GM21526 (cell line): ENCODE results near the gene NRARP.
"Not testable (repeated sequence)": the region's sequence is repeated elsewhere in the genome, so short reads cannot be mapped to it uniquely, and the experiment has no call there.

Experiments used
- ATAC-seq: cut with Tn5 transposase; IDR thresholded peaks from one replicate; pipeline ENCODE4 v1.9.1; 2021; ENCODE audit warnings: moderate library complexity; ENCODE audit not compliant: unreplicated experiment, low FRiP score

Gene NRARP

DNA sequence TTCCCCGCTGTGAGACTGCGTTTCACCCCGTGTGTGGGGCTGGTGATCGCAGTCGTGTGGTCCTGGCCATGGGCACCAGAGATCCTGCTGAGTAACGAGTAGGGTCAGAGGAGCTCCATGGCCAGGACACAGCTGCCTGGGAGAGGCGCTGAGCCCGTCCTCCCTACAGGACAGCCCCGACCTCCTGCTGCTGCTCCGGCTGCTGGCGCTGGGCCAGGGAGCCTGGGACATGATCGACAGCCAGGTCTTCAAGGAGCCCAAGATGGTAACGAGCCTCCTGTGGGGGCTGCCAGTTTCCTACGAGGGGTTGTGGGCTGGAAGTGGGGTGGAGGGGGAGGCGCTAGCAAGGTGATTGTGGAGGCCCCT, 35.9 kb downstream of the NRARP start:
- ATAC-seq: no peak

DNA sequence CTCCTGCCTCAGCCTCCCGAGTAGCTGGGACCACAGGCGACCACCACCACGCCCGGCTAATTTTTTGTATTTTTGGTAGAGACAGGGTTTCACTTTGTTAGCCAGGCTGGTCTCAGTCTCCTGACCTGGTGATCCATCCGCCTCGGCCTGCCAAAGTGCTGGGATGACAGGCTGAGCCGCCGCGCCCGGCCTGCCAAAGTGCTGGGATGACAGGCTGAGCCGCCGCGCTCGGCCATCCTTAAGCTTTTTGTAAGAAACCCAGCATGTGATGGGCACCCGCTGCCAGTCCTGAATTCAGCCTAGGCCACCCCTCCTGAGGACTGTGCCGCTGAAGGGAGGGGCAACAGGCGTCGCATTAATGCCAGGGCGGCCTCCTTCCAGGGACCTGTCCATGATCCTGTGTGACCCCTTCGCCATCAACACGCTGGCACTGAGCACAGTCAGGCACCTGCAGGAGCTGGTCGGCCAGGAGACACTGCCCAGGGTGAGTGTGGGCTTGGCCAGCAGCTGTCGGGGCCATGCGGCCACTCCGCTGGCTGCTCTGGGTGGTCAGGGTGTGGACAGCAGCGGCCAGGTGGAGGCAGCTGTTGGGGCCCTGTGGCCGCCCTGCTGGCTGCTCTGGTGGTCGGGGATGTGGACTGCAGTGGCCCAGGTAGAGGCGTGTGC, 36.4 kb downstream of the NRARP start:
- ATAC-seq: no peak

DNA sequence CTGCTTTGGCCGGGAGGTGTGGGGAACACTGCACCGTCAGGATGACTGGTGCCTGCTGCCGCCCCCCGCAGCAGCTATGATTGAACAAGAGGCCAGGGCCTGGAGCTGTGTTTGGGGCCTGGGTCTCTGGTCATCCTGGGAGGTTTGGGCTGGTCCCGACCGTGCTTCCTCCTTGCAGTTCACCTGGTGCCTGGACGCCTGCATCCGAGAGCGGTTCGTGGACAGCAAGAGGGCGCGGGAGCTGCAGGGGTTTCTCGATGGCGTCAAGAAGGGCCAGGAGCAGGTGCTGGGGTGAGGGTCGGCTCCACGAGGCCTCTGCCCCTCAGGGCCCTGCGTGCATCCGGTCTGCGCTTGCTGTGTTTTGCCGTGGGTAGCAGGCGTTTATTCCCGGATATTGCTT, 38.0 kb downstream of the NRARP start:
- ATAC-seq: no peak

DNA sequence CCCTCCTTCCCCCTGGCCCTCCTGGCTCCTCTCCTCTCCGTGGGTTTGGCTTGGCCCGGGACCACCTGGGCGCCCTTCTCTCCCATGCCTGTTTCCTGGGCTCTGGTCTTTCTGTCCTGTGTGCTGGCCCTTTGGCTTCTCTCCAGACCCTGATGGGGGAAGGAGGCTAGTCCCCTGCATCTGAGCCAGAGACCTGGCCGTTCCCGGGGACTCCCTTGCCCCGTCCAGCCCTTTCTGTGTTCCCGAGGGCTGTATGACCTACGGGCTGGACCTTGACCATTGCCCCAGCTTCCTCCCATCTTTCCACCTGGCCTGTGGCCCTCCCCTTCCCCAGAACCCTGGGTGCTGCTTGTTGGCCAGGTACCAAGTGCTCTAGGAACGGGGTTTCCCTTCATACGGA, 38.6 kb downstream of the NRARP start:
- no peak for ATAC-seq

DNA sequence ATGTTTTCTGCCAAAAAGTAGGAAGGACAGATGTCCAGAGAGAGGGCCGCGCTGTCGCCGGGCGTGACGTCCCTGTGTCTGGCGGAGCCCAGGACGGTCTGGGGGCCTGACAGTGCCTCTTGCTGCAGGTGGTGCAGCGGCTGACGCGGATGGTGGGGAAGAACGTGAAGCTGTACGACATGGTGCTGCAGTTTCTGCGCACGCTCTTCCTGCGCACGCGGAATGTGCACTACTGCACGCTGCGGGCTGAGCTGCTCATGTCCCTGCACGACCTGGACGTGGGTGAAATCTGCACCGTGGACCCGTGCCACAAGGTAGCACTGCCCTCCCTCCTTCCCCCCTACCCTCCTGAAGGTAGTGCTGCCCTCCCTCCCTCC, 39.2 kb downstream of the NRARP start:
- ATAC-seq: no peak

DNA sequence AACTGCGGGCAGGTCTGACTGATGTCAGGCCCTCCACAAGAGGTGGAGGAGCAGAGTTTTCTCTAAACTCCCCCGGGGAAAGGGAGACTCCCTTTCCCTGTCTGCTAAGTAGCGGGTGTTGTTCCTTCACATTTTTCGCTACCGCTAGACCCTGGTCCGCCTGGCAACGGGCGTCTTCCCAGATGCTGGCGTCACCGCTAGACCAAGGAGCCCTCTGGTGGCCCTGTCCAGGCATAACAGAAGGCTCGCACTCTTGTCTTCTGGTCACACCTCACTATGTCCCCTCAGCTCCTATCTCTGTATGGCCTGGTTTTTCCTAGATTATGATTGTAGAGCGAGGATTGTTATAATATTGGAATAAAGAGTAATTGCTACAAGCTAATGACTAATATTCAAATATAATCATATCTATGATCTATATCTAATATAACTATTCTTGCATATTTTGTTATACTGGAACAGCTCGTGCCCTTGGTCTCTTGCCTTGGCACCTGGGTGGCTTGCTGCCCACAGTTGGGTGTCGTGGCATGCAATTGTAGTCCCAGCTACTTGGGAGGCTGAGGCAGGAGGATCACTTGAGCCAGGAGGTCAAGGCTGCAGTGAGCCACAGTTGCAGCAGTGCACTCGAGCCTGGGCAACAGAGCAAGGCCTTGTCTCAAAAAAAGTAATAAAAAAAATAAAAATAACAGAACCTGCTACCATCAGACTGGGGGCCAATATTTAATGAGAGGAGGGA, 39.7 kb downstream of the NRARP start:
- not testable (repeated sequence) for ATAC-seq

DNA sequence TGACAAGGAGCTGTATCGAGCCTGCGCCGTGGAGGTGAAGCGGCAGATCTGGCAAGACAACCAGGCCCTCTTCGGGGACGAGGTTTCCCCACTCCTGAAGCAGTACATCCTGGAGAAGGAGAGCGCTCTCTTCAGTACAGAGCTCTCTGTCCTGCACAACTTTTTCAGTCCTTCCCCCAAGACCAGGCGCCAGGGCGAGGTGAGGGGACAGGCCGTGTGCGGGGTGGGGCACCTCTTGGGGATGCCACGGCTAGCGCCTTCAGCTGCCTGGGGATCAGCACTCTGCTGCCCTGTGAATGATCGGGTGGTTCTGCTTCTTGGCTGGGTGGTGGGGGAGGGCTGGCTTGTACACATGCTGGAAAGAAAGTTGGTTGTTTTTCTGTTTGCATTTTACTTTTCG, 45.2 kb downstream of the NRARP start:
- ATAC-seq: no peak

DNA sequence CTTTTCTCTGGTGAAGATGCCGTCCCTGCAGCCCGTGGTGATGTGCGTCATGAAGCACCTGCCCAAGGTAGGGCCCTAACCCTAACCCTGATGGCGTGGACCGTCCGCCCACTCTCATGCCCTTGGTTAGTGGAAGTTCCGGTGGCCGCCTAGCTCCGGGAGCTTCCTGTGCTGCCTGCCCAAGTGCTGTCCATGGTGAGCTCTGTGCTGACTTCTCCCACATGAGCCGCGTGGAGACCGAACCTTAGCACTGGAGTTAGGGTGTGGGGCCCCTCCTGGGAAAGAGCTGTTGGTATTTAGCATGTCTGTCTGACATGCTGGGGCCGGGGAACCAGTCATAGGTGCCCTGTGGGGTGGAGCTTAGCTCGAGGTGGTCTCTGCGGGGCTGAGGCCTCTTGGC, 45.7 kb downstream of the NRARP start:
- ATAC-seq: no peak

DNA sequence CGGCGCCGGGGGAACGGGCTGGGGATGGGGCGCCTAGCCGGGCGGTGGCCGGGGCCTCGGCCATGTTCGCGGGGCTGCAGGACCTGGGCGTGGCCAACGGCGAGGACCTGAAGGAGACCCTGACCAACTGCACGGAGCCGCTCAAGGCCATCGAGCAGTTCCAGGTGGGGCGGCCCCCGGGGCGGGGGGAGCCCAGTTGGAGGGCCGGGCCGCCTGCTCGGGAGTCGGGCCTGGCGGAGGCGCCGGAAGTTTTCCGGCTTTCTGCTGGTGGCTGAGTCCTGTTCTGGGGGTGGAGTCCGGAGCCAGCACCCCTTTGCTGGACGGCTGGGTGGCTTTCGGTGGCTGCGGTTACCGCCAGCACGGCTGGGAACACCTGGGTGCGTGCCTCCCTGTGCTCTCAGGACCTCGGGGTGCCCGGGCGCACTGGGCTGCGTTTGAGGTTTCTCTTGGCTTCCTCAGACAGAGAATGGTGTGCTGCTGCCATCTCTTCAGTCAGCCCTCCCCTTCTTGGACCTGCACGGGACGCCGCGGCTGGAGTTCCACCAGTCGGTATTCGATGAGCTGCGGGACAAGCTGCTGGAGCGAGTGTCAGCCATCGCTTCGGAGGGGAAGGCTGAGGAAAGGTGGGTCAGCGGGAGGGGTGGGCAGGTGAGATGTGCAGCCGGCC, 46.5 kb downstream of the NRARP start:
- ATAC-seq: peak; percentile 26

DNA sequence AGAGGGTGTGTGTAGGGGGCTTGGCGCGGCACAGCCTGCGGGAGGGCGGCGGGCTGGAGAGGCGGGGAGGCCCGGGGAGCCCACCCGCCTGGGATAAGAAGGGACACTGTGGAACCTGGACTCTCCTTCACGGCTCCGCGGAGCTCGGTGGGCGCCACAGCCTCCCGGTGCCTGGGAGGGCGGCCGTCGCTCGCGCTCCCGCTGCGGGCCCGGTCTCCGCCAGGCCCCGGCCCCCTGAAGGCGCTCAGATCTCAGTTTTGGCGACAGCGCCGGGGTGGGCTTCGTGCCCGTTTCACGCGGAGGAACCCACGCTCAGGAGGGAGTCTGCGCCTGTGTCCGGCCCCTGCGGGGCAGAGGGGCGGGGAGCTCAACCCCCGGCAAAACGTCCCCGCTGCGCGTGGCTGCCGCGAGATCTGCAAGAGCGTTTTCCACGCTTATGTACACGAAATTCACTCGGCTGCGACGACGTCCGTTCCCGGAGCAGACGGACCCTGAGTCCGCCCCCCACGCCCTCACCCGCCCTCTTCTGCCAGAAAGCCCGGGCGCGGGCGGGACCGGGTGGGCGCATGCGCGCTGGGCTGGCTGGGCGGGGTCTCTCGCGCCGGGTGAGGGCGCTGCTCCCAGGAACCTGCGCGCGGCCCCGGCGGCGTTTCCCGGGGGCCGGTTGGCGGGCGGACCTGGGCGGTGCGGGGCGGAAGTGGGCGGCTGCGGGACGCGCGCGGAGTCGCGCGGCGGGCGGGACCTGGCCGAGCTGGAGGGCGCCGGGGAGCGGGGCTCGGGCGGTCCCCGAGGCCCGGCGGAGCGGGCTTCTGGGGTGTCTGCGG, 47.2 kb downstream of the NRARP start, which contains the start of gene NELFB:
TSS of gene NELFB (plus strand) at position 704 of the 824 bp plus-strand sequence.
- peak; percentile 52 for ATAC-seq

DNA sequence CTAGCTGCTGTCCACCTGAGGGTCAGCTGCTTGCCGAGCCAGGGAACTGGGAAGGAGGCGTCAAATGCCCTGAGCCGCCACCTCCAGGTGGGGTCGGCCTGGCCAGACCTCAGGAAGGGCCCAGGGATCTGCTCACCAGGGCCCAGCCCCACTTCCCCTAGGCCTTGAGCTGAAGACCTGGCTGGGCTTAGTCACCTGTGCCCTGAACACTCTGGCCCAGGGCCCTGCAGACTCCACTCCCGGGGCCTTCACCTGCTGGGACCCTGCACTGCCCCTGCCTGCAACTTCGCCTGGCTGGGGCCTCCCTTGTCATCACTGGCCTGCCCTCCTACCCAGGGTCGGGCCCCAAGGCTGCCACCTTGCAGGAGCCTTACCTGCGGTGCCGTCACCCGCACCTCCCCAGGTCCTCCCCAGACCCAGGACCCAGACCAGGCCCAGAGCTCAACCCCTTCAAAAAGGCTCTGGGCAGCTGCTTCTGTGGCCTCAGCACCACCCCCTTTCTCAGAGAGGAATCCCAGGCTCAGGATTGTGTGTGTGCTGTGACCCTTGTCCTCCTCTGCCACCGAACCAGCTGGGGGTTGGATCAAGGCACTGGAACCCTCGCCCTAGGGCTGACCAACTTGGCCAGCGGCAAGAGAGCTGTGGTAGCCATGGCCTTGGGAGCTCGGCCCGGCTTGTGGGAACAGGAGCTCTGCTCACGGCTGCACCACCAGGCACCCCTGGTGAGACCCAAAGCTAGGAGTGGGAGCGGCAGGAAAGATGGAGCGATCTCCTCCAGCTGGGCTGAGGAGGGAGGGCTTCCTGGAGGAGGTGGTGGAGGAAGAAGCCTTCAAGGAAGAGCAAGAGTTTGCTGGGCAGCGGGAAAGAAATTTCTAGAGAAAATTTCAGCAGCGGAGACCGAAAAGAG, 48.1 kb downstream of the NRARP start:
- ATAC-seq: no peak

DNA sequence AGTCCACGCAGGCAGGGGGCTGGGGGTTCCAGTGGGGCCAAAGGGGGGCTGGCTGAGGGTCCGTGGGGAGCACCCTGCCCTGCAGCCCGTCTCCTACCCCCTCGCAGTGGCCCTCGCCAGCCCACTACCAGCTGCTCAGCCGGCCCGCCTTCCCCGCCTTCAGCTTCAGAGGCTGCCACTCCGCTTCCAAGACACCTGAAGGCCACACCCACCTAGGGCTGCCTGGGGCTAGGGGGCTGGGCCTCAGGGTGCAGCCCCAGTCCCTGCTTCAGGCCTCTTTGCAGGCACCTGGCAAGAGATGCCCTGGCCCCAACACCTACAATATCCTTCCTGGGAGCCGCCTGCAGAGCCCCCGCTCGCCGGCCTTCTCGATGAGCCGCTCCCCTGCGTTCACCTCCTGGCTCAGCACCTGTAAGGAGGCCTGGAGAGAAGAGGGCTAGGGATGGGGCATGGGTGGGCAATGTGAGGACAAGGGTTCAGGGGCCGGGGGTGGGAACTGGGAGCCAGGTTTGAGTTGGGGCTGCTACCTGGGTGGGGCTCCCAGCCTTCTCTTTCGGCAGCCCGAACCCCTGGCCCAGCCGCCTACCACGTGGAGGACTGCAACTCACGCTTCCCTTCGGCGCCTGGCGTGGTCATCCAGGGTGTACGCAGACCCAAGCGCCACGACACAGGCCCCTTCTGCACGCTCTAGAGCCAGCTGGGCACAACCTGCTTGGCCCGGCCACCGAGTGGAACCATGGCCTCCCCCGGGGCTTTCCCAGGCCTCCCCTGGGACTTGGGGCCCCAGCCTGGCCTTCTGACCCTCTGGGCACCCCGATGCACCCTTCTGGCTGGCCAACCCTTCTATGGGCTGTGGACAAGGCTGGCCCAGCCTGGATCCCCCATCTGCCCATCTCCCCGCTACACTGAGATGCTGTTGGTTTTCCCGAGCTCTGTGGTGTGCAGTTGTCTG, 49.2 kb downstream of the NRARP start:
- no peak for ATAC-seq

DNA sequence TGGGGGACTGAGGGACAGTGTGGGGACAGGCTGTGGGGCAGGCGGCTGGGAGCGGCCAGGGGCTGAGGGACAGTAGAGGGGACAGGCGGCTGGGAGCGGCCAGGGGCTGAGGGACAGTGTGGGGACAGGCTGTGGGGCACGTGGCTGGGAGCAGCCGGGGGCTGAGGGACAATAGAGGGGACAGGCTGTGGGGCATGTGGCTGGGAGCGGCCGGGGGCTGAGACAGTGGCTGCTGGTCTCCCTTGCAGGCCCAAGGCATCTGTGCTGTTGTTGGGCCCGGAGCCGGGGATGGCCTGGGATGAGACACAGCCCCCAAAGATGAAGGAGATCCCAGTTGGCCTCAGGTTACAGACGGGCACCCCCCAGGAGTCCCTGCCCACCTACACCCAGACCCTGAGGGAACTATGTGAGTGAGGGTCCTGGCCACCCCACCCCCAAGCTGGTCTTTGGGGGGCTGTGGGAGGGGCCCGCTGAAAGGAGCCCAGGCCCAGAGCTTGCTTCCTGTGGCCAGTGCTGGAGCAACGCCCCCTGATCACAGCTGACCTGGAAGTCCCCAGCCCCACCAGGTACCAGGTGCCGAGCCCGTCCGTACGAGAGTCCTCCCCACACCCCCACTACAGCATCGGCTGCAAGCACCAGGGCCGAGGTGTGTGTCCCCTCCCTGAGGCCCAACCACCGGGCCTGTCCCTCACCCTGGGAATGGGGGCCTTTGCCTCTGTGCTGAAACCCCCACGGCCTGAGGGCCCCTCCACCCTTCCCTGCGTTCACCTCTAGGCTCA, 50.4 kb downstream of the NRARP start:
- ATAC-seq: no peak

DNA sequence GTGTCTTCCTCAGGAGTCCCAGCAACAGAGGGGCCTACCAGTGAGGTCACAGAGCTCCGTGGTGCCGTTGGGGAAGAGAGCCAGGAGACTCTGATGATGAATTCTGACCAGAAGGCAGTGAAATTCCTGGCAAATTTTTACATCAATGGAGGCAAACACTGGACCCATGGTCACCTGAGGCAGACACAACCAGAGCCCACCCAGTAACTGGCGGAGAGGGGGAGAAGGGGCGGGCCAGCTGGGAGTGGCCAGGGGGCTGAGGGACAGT, 50.9 kb downstream of the NRARP start, which contains the start of gene STPG3:
TSS of gene STPG3 (plus strand) at position 93 of the 268 bp plus-strand sequence. CDS start at position 94, 1 bp downstream.
- no peak for ATAC-seq

DNA sequence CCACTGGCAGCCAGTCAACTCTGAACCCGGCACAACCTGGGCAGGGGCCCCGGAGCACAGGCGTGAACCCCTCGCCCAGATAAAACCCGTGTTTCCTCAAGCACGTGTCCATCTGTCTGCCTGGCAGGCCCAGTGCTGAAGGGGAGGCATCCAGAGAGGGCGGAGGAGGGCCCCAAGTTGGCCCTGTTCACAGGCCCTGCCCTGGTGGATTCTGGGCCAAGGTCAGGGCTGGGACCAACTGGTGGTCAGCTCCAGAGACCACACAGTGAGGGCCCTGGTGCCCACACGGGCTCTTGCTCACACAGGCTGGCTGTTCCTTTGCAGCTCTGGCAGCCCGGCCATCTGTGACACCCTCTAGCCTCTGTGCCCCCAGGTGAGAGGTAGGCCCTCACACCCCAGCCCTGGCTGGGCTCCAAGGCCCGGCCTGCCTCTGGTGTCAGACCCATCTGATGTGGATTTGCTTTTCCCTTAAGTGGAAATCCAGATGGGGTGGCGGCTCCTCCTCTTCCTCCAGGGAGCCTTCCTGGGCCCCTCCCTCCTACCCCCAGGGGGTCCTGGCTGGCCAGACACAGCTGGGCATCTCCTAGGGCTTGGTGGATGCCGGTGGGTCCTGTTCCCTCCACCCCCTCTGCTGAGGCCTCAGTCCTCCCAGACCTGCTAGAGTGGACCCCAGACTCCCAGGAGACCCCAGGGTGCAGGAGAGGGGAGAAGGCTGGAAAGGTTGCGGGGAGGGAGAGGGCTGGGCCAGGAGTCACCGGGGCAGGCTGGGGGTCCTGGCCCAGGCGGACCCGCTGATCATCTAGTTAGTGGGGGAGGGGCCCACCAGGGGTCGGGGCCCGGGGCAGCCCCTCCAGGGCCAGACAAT, 51.5 kb downstream of the NRARP start:
- ATAC-seq: no peak
